ENCODE data around the gene OSBPL9. TPM values are rescaled to one million over a fixed set of nuclear protein-coding genes. Genes with fewer than 3 reads are reported as not detected.

Gene OSBPL9
- total RNA-seq, 1 donor from 2014 or later = 72.2 TPM

DNA sequence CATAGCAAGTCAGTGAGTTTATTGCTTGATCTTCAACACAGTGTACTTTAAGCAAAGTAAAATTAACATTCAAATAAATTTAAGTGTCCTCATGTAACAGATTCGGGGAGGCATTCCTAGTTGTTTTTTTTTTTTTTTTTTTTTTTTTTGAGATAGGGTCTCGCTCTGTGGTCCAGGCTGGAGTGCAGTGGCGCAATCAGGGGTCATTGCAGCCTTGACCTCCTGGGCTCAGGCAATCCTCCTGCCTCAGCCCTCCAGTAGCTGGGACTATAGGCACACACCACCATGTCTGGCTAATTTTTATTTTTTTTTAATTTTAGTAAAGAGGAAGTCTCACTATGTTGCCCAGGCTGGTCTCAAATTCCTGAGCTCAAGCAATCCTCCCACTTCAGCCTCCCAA is 22.8 kb downstream of the OSBPL9 start:
- TF ChIP-seq POLR2AphosphoS5 (IDR thresholded peaks at IDR 0.05; ENCODE audit: insufficient read depth in 1 of 2, low read depth in 1 of 2) (no peak), POLR2A (IDR thresholded peaks at IDR 0.05) (no peak)
- TF ChIP-seq, protein P1, sequence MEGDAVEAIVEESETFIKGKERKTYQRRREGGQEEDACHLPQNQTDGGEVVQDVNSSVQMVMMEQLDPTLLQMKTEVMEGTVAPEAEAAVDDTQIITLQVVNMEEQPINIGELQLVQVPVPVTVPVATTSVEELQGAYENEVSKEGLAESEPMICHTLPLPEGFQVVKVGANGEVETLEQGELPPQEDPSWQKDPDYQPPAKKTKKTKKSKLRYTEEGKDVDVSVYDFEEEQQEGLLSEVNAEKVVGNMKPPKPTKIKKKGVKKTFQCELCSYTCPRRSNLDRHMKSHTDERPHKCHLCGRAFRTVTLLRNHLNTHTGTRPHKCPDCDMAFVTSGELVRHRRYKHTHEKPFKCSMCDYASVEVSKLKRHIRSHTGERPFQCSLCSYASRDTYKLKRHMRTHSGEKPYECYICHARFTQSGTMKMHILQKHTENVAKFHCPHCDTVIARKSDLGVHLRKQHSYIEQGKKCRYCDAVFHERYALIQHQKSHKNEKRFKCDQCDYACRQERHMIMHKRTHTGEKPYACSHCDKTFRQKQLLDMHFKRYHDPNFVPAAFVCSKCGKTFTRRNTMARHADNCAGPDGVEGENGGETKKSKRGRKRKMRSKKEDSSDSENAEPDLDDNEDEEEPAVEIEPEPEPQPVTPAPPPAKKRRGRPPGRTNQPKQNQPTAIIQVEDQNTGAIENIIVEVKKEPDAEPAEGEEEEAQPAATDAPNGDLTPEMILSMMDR (IDR thresholded peaks at IDR 0.05) = no peak
- peaks cover 80% of the 10 kb centered on the region for H3K4me1 ChIP-seq
- intact Hi-C loops (cut with DNase I) = no loop called here
- H3K4me3 ChIP-seq = no peak overlapping the region
- no peaks in the 10 kb centered on the region for H3K9me3 ChIP-seq
- H3K27ac ChIP-seq = peak overlapping the region; percentile 40
- H3K36me3 ChIP-seq = no peaks in the 10 kb centered on the region
- no peak for DNase-seq (ENCODE audit: extremely low spot score in 2 of 2)
- no peaks in the 10 kb centered on the region for H3K27me3 ChIP-seq

DNA sequence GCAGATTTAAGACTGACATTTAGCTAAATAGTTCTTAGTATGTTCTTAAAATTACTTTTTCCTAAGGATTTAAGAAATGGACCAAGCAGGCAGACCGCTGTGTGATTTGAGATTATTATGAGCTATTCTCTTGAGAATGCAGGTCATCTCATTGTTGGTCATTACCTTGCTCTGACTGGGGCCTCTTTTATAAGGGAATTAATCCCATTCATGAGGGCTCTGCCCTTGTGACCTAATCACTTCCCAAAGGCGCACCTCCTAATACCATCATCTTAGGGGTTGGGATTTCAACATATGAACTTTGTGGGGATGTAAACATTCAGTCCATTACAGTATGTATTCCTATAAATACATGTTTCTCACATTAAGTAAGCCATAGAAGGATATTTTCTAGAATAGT is 24.2 kb downstream of the OSBPL9 start:
- intact Hi-C loops (cut with DNase I) = no loop called here
- no peak overlapping the region for H3K4me3 ChIP-seq
- H3K9me3 ChIP-seq = no peaks in the 10 kb centered on the region
- no peaks in the 10 kb centered on the region for H3K36me3 ChIP-seq
- peak overlapping the region; percentile 93 for H3K27ac ChIP-seq
- peaks cover 70% of the 10 kb centered on the region for H3K4me1 ChIP-seq
- no peak for DNase-seq (ENCODE audit: extremely low spot score in 2 of 2)
- TF ChIP-seq POLR2A (IDR thresholded peaks at IDR 0.05) = no peak
- no peak for TF ChIP-seq POLR2AphosphoS5 (IDR thresholded peaks at IDR 0.05; ENCODE audit: insufficient read depth in 1 of 2, low read depth in 1 of 2)
- TF ChIP-seq, protein P1 (IDR thresholded peaks at IDR 0.05) = no peak
- H3K27me3 ChIP-seq = no peaks in the 10 kb centered on the region

DNA sequence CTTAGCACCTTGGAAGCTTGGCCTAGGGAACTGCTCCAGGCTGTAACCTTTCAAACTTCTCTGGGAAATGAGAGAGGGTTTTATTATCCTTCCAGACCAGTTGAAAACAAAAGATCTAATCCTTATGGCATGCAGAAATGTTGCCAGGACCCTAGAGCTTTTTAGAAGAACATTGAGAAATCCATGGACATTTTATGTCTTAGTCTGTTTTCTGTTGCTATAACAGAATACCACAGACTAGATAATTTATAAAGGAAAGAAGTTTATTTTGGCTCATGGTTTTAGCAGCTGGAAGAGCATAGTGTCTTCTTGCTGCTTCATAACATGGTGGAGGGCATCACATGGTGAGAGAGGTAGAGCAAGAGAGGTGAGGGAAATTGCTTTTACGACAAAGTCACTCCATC is 25.8 kb downstream of the OSBPL9 start:
- no peaks in the 10 kb centered on the region for H3K27me3 ChIP-seq
- peaks cover 62% of the 10 kb centered on the region for H3K4me1 ChIP-seq
- H3K4me3 ChIP-seq = no peak overlapping the region
- peak in 1 of 2 donors; percentile 90 for TF ChIP-seq POLR2AphosphoS5 (IDR thresholded peaks at IDR 0.05; ENCODE audit: insufficient read depth in 1 of 2, low read depth in 1 of 2)
- TF ChIP-seq, protein P1 (IDR thresholded peaks at IDR 0.05) = no peak
- H3K36me3 ChIP-seq = no peaks in the 10 kb centered on the region
- intact Hi-C loops (cut with DNase I) = no loop called here
- H3K9me3 ChIP-seq = no peaks in the 10 kb centered on the region
- peak overlapping the region; percentile 93 for H3K27ac ChIP-seq
- no peak for DNase-seq (ENCODE audit: extremely low spot score in 2 of 2)

DNA sequence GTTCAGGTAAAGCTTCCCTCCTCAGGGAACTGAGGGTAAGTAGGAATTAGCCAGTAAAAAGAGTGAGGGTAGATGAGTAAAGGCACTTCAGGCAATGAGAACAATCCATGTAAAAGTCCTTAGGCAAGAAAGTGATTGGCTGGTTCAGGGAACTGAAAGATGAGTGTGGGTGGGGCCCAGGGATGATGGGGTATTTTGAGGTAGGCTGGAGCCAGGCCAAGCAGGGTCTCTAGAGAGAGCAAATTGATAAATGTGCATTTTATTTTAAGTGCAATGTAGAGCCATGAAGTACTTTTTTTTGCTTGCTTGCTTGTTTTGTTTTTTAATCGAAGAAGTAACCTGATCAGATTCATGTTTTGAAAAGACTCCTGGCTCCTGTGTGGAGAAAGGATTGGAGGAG is 26.5 kb downstream of the OSBPL9 start:
- H3K27ac ChIP-seq = peak overlapping the region; percentile 93
- intact Hi-C loops (cut with DNase I) = no loop called here
- H3K27me3 ChIP-seq = no peaks in the 10 kb centered on the region

DNA sequence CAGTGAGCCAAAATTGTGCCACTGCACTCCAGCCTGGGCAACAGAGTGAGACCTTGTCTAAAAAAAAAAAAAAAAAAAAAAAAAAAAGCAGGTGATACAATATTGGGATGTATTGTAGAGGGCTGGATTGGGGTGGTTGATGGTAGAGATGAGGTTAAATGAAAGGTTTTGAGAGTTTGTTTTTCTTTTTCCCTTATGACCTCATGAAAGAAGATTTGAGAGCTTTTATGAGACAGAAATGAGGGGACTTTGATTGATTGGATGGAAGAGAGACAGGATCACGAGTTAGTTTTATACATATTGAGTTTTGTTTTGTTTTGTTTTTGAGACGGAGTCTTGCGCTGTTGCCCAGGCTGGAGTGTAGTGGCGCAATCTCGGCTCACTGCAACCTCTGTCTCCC is 27.1 kb downstream of the OSBPL9 start:
- TF ChIP-seq POLR2AphosphoS5 (IDR thresholded peaks at IDR 0.05; ENCODE audit: insufficient read depth in 1 of 2, low read depth in 1 of 2) (no peak), POLR2A (IDR thresholded peaks at IDR 0.05) (no peak)
- TF ChIP-seq, protein P1 (IDR thresholded peaks at IDR 0.05) = no peak
- Histone ChIP-seq H3K4me3 (no peak overlapping the region), H3K36me3 (no peaks in the 10 kb centered on the region), H3K9me3 (no peaks in the 10 kb centered on the region), H3K4me1 (peaks cover 63% of the 10 kb centered on the region), H3K27ac (peak overlapping the region; percentile 93), H3K27me3 (no peaks in the 10 kb centered on the region)
- intact Hi-C loops (cut with DNase I) = no loop called here
- DNase-seq (ENCODE audit: extremely low spot score in 2 of 2) = no peak

More for the DNA sequence above, 26.5 kb downstream of the OSBPL9 start:
- TF ChIP-seq, protein P1 (IDR thresholded peaks at IDR 0.05) = no peak
- no peak for TF ChIP-seq POLR2A (IDR thresholded peaks at IDR 0.05)
- no peak for TF ChIP-seq POLR2AphosphoS5 (IDR thresholded peaks at IDR 0.05; ENCODE audit: insufficient read depth in 1 of 2, low read depth in 1 of 2)
- Histone ChIP-seq H3K4me1 (peaks cover 62% of the 10 kb centered on the region), H3K9me3 (no peaks in the 10 kb centered on the region), H3K4me3 (no peak overlapping the region), H3K36me3 (no peaks in the 10 kb centered on the region)
- DNase-seq (ENCODE audit: extremely low spot score in 2 of 2) = no peak
